ENCODE measurements around the gene JAG2.

JAG2 gene

DNA sequence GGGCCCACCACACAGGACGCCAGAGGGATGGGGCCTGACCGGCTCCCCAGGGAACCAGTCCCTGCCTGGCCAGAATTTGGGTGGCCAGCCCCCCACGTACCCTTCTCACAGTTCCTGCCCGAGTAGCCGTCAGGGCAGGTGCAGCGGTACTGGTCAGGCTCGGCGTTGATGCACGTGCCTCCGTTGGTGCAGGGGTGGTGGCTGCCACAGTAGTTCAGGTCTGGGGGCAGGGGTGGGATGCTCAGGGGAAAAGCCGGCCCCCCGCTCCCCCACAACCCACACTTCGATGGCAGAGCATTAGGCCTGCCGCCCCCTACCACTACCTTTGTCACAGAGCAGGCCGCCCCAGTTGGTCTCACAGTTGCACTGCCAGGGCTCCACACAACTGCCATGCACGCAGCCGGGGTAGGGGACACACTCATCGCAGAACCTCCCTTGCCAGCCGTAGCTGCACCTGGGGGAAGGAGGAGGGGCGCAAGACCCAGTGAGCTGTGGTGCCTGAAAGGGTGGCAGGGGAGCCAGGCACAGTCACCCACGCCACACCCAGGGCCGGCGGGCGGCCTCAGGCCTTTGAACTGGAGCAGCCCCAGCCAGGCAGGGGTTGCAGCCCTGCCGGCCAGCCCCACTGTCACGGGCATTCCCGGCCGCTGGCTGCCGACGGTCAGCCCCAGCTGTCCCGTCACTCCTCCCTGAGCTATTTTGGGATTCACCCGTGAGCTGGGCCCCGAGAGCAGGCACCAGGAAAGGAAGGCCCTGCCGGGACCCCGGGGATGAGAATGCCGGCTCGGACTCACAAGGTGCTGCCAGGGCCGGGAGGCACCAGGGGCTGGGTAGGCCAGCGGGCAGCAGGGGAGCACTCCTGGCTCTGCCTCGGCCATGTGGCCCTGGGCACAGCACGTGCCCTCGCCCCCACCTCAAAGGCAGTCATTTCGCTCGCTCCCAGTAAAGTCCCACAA lies 16.5 kb downstream of the JAG2 start:
- no peak for DNase-seq

DNA sequence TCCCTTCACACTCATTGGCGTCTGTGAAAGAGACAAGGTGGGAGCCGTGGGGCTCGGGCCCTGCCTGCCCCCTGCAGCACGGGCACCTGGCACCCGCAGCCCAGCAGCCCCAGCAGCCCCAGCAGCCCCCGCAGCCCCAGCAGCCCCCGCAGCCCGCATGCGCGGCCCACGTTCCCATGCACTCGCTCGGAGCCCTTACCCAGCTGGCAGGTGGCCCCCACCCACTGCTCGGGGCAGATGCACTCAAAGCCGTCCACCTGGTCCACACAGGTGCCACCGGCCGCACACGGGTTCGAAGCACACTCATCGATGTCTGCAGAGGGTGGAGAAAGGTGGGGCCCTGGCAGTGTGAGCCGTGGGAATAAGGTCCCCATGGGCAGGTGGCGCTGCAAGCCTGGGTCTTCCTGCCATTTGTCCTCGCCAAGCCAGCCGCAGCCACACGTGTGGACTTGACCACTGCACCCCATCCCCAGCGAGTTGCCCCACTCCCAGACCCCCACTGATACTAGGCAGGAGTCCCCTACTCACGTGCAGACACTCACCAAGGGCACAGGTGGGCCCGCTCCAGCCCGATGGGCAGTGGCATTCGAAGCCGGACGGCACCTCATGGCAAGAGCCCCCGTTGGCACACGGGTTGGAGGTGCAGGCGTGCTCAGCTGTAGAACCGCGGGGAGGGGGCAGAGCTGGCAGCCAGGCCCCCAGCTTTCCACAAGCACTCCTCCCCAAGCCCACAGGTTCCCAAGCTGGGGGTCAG lies 17.3 kb downstream of the JAG2 start:
- DNase-seq, result no peak

DNA sequence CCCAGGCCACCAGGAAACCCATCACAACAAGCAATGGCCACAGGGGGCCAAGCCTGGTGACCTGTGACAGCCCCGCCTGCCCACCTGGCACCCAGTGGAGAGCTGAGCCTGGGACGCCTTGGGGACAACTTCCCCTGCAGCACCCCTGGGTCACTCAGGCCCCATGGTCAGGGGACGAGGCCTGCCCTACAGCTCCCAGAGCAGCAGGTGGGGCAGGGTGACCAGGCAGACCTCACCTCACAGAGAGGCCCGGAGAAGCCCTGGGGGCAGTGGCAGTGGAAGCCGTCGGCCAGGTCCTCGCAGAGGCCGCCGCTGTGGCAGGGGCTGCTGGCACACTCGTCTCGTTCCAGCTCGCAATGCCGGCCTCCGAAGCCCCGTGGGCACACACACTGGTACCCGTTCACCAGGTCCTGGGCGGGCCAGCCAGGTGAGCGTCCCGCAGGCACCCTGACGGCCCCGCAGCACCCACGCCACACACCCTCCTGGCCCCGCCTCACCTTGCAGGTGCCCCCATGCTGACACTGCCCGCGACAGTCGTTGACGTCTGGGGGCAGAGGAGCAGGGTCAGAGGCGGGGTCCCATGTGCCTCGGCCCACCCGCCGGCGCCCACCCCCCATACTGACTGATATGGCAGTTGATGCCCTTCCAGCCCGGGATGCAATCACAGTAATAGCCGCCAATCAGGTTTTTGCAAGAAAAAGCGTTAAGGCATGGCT lies 18.1 kb downstream of the JAG2 start:
- DNase-seq, result no peak

DNA sequence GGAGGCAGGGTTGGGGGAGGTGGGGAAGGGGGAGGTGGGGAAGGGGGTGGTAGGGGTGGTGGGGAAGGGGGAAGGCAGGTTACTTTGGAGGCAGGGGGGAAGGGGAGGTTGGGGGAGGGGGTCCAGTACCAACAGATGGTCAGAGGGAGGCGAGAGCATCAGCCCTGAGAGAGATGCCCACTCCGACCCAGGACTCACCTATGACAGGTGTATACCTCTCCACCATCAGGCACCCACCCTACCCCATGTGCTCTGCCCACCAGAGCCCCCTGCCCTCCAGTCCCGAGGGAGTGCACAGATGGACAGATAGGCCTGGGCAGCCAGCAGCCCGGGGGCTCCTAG lies 18.6 kb downstream of the JAG2 start:
- no peak for DNase-seq

DNA sequence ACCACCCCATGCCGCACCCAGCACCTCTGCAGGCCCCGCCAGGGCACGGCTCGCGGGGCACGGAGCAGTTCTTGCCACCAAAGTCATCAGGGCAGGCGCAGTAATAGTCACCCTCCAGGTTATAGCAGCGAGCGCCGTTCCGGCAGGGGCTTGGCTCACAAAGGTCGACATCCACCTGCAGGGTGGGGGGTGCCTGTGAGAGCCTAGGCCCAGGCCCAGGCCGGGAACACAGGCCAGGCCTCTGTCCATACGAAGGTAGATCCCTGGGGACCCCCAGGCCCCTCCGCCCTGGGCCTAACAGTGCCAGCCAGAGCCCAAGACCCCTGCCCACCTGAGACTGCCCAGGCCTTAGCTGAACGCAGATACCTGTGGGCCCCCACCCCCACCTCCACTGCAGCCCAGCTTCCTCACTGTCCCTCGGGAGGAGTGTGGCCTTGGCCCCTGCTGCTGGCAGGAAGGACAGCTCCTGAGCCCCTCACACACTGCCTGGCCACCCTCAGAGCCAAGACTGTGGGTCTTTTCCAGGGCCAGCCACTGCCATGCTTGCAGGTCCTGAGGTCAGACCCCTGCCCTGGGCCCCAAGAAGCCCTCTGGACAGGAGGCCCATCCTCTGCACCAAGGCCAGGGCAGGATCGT lies 19.3 kb downstream of the JAG2 start:
- DNase-seq, result no peak

DNA sequence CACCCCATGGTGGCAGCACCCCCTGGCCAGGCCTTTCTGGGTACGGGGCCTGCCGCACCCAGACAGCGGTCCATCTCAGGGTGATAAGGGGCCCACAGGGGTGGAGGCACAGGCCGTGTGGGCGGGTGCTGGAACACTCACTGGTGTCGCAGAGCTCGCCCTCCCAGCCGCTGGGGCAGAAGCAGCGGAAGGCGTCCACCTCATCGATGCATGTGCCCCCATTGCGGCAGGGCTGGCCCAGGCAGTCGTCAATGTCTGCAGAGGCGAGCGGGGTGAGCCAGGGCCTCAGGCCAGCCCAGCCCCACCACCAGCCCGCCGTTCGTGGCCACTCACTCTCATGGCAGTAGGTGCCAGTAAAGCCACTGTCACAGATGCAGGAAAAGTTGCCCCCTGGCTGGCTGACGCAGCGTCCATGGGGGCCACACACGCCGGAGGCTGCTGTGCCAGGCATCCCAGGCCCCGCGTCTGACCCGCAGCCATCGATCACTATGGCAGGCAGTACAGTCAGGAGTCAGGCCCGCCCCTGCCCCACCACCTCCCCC lies 19.9 kb downstream of the JAG2 start:
- DNase-seq, result no peak

DNA sequence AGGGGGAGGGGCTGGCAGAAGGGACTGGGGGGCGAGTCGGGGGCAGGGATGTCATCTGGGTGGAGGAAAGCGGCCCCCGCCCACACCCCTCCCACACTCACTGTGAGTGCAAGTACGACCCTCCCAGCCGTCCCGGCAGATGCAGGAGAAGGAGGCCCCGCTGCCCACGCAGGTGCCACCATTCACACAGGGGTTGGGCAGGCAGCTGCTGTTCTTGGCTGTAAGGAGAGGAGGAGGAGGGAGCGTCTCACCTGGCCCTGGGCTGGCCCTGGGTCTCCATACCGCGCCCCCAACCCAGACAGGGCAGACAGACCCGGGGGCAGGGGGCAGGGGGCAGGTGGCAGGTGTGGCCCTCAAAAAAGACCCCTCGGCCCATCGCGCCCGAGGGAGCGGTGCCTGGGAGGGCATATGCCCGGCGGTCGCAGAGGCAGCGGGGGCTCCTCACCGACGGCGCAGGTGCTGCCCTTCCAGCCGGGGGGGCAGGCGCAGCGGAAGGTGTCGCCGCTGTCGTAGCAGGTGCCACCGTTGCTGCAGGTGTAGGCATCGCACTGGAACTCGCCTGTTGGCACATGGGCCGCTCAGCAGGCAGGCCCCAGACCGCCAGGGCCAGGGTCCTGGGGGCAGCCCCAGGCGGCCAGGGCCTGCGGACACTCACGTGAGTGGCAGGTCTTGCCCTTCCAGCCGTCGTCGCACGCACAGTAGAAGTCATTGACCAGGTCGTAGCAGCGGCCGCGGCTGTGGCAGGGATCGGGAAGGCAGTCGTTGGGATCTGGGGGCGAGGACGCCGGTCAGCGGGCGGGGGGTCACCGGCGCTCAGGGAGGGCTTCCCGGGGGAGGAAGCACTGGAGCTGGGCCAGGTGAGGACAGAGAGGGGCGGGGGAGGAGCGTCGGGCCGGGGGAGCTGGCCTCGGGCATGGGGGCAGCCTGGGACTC lies 20.6 kb downstream of the JAG2 start:
- DNase-seq, result no peak

DNA sequence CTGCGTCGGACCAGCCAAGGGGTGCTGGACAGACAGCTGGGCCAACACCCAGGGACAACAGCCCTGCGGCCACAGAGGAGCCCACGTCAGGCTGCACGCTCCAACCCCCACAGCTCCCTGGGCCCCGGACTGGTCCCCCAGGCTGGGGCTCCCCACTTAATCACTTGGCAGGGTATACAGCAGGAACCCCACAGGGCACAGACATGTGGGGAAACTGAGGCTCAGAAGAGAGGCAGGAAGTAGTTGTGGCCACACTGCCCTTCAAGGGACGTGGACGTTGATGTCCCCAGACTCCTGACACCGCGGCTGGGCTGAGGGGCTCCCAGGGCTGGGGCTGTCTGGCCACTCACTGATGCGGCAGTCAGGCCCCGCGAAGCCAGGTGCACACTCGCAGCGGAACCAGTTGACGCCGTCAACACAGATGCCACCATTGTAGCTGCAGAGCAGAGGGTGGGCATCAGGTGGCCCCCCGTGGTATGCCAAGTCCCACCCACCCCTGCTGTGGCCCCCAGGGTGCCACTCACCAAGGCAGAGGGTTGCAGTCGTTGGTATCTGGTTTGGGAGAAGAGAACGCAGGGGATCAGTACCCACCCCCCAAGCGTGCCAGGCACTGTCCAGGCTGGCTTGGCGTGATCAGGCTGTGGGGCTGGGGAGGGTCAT lies 21.5 kb downstream of the JAG2 start:
- no peak for DNase-seq

DNA sequence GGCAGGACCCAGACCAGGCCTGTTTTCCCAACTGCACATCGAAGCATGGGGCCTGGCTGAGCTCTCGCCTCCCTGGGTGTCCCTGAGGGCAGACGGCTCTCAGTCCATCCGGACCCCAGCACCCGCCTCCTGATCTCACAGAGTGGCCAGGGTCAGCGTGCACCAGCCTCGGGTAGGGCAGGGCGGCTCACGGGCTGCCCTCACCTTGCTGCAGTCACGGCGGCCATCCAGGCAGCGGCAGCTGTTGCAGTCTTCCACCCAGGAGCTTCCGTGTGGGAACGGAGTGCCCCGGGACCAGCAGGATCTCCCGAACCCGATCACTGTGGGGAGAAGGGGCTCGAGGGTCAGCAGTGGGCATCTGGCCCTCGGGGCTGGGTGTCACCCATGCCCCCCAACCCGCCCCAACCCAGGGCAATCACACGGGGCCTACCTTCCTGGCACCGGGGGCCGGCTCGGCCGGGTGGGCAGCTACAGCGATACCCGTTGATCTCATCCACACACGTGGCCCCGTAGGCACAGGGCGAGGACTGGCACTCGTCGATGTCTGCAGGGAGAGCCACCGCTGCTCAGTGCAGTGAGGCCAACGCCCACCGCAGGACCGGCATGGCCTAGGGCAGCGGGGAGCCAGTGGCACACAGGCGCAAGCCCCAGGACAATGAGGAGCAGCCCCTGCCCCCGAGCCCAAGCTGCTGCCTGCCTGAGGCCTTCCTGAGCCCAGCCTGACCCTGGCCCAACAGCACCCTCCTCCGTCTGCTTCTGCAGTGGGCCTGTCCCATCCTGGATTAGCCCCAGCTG lies 22.2 kb downstream of the JAG2 start:
- no peak for DNase-seq

DNA sequence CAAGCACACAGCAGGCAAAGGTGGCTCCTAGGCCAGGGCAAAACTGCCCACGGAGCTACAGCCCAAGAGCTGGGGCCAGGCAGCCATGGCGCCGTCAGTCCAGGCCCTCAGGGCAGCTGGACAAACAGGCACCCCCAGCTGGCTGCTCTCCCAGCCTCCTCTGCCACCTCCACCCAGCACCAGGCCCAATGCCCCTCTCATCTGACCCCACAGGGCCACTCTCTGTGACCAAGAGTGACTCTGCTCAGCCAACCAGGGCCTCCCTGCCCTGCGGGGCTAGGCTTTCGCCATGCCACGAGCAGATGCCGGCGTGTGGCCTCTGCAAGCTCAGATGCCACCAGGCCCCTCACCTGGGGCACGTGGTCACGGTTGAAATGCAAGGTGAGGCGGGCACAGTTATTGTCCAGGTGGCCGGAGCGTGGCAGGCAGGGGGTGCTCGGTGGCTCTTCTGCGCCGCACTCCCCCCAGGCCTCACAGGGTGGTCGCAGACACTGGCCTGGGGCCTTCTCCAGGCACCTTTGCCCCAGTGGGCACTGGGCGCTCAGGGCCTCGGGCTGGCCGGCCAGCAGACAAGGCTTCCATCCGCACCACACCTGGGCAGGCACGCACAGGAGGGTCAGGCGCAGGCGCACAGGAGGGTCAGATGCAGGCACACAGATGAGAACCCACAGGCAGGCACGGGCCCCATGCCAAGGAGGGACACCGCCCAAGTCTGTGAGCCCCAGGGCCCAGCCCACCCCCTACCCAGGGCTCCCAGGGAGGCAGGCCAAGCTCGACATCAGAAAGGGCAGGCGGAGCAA lies 23.0 kb downstream of the JAG2 start:
- no peak for DNase-seq

DNA sequence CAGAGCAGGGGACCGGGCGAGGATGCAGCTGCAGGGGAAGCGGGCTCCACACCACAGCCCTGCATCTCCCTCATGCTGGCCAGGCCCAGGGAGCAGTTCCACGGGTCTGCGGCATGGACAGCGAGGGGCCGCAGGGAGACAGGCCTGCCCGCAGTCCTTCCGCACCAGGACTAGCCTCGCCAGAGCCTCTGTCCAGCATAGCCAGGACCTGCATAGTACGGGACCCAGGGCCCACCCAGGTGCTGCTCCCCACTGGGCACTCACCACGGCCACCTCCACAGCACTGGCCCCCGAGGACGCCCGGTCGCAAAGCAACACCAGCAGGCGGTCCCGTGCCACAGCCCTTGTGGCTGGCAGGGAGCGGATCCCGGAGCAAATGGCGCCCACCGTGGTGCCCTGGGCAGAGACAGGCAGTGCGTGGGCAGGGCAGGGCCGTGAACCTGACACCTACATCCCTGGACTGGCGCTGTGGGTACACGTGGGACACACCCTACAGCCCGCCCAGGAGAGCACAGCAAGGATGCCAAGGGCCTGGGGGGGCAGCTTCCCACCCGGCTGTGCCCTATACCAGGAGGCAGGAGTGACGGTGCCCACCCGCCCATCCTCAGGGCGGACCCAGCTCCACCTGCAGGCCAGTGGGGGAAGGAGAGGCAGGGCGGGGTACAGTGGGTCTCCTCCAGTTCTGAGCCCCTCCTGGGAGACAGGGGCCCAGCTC lies 23.8 kb downstream of the JAG2 start:
- DNase-seq, result no peak

DNA sequence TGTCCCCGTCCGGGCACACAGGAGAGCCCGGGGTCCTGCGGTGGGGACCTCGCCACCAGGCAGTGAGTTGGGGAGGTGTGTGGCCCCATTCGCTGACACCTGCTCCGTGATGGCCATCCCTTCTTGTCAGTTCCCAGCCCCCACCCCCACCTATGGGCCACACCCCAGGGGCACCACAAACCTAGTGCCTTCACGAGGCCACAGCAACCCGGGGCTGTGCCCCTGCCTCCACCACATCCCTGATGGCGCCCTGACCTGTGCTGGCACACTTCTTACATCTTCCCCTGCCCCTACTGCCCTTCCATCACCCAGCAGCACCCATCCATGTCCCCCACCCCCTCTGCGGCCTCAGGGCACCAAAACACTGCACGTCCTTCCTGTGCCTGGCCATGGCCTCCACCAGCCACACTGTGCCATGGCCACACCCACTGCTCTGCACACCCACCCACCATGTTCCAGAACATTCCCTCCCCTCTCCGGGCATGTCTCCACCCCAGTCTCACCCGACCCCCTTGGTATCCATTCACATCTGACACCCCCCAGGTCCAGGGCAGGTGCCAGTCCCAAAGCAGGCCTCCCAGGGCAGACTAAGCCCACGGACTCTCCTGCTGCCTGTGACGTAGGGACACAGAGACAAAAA lies 24.4 kb downstream of the JAG2 start:
- no peak for DNase-seq

DNA sequence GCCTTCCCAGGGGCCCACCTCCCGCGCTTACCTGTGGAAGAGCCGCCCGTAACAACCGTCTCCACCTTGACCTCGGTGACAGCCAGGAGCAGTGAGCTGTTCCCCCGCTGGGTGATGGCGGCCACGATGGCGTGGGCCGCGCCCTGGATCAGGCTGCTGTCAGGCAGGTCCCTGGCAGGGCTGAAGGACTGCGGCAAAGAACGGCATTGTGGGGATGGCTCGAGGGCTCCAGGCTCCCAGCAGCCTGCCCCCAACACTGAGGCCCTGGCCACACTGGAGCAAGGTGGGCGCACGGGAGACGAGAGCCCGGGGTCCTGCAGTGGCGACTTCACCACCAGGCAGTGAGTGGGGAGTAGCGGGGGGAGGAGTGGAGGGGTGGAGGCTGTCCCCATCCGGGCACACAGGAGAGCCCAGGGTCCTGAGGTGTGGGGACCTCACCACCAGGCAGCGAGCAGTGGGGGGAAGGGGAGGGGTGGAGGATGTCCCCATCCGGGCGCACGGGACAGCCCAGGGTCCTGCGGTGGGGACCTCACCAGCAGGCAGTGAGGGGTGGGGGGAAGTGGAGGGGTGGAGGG lies 25.0 kb downstream of the JAG2 start:
- DNase-seq, result no peak

DNA sequence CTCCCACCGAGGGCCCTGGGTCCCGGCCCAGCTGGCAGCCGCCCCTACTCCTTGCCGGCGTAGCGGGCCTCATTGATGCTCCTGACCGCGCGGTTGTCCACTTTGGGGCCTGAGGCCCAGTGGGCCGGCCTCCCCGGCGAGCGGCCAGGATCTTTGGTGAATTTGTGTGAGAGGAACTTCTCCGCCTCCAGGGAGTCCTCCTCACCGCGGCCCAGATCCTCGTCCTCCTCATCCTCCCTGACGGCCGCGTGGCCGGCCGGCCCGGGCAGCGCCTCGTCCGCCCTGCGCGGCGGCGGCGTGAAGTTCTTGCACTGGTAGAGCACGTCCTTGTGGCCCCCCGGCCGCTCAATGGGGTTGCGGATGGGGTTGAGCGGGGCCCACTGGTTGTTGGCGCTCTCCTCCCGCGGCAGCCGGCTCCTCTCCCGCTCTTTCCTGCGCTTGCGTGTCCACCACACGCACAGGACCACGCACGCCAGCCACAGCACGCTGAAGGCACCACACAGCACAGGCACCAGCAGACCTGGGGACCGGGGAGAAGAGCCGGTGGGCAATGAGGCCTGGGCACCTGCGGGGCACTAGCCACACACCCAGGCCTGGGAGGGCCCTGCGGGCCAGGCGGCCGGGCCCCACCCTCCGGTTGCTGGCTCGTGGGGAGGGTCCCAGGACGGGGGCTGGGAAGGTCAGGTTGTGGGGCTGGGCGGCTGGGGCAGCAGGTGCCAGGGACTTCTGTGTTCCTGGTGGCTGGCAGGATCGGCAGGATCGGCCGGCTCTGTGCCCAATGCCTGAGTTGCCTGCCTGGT lies 25.7 kb downstream of the JAG2 start:
- DNase-seq, result no peak
